ENCODE measurements around the gene PCID2. TPM values are rescaled to one million over a fixed set of nuclear protein-coding genes. Genes with fewer than 3 reads are reported as not detected.
A peak's percentile ranks its signal among the peaks of the same experiment; 100 is the strongest.

Gene PCID2
- total and polyA plus RNA-seq, 2 experiments from 2014 or later: 79.6 to 107 TPM

GRCh38 chr13:113157206-113157928, 51.1 kb downstream of the PCID2 start:
- no peak overlapping the region for H3K4me3 ChIP-seq
- no peak overlapping the region for H2AFZ ChIP-seq
- TF ChIP-seq ZNF331 (CRISPR knock-in tag; IDR thresholded peaks at IDR 0.05; ENCODE audit: low read depth): no peak
- TF ChIP-seq STAT1 (IDR thresholded peaks at IDR 0.05; ENCODE audit: unreplicated experiment): no peak
- no peak for TF ChIP-seq POLR2AphosphoS5 (IDR thresholded peaks at IDR 0.05; ENCODE audit: low read depth)
- TF ChIP-seq CREB1 (CRISPR knock-in tag; IDR thresholded peaks at IDR 0.05; ENCODE audit: low read depth): no peak
- no peak for TF ChIP-seq CTCF (conservative IDR thresholded peaks at IDR 0.05; ENCODE audit: low read depth in 2 of 2)
- no peaks in the 10 kb centered on the region for H3K36me3 ChIP-seq (ENCODE audit: insufficient read depth)
- H3K4me1 Mint-ChIP-seq: peaks cover 38% of the 10 kb centered on the region
- no peaks in the 10 kb centered on the region for H3K9me2 ChIP-seq (ENCODE audit: insufficient read depth)
- no peak overlapping the region for H3K27ac Mint-ChIP-seq
- no peaks in the 10 kb centered on the region for H4K20me1 ChIP-seq (replicated peaks; ENCODE audit: insufficient read depth)
- H3K4me2 ChIP-seq: no peak overlapping the region
- H3K79me2 ChIP-seq (replicated peaks; ENCODE audit: insufficient read depth): no peaks in the 10 kb centered on the region
- peaks cover 13% of the 10 kb centered on the region; the same call in 1 of the 2 replicates for H3K4me1 ChIP-seq (ENCODE audit: insufficient read depth)
- peaks cover 17% of the 10 kb centered on the region for H3K27me3 Mint-ChIP-seq (ENCODE audit: insufficient read depth, low read depth, poor library complexity)
- H3K9me3 Mint-ChIP-seq: peaks cover 3% of the 10 kb centered on the region; the same call in 1 of the 3 replicates
- H3K27ac ChIP-seq (ENCODE audit: low read depth): no peak overlapping the region
- DNase-seq (ENCODE audit: low spot score): no peak
- ATAC-seq: no peak
- H3F3A ChIP-seq (replicated peaks; ENCODE audit: low read depth): peaks cover 13% of the 10 kb centered on the region
- H3K27me3 ChIP-seq (ENCODE audit: insufficient read depth): peaks cover 14% of the 10 kb centered on the region
- no peaks in the 10 kb centered on the region; the same call in 2 of the 3 replicates for H3K36me3 Mint-ChIP-seq (ENCODE audit: low read depth)
- H3K4me3 Mint-ChIP-seq: no peak overlapping the region

DNA sequence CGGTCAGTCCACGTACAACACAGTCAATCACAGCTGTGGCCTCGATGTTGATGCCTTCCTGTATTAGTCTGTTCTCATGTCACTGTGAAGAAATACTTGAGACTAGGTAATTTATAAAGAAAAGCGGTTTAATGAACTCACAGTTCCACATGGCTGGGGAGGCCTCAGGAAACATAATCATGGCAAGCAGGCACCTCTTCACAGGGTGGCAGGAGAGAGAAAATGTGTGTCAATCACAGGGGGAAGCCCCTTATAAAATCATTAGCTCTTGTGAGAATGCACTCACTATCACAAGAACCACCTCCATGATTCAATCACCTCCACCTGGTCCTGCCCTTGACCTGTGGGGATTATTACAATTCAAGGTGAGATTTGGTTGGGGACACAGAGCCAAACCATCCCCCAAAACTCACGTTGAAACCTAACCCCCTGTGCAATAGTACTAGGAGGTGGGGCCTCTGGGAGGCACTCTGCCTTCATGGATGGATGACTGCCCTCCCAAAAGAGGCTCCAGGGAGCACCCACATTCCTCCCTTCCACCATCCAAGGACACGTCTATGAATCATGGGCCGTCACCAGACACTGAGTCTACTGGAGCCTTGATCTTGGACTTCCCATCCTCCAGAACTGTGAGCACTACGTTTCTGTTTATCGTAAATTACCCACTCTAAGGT, 52.4 kb downstream of the PCID2 start:
- peaks cover 28% of the 10 kb centered on the region for H3K27me3 Mint-ChIP-seq (ENCODE audit: insufficient read depth, low read depth, poor library complexity)
- Histone ChIP-seq H3F3A (replicated peaks; ENCODE audit: low read depth) (peaks cover 17% of the 10 kb centered on the region), H2AFZ (no peak overlapping the region), H3K36me3 (ENCODE audit: insufficient read depth) (no peaks in the 10 kb centered on the region), H3K27ac (ENCODE audit: low read depth) (no peak overlapping the region), H3K27me3 (ENCODE audit: insufficient read depth) (peaks cover 22% of the 10 kb centered on the region), H3K4me2 (no peak overlapping the region), H3K79me2 (replicated peaks; ENCODE audit: insufficient read depth) (no peaks in the 10 kb centered on the region), H3K9me2 (ENCODE audit: insufficient read depth) (no peaks in the 10 kb centered on the region), H3K4me1 (ENCODE audit: insufficient read depth) (peaks cover 16% of the 10 kb centered on the region; the same call in 1 of the 2 replicates), H3K4me3 (no peak overlapping the region), H4K20me1 (replicated peaks; ENCODE audit: insufficient read depth) (no peaks in the 10 kb centered on the region)
- no peak for DNase-seq (ENCODE audit: low spot score)
- no peak overlapping the region for H3K4me3 Mint-ChIP-seq
- no peak for ATAC-seq
- no peak overlapping the region for H3K27ac Mint-ChIP-seq
- TF ChIP-seq CTCF (conservative IDR thresholded peaks at IDR 0.05; ENCODE audit: low read depth in 2 of 2) (peak in 1 of 2 experiments; percentile 29; a peak in 2 of 4 replicates), ZNF114 (CRISPR knock-in tag; IDR thresholded peaks at IDR 0.05) (no peak), STAT1 (IDR thresholded peaks at IDR 0.05; ENCODE audit: unreplicated experiment) (no peak)
- H3K9me3 Mint-ChIP-seq: peaks cover 3% of the 10 kb centered on the region; the same call in 1 of the 3 replicates
- no peaks in the 10 kb centered on the region; the same call in 2 of the 3 replicates for H3K36me3 Mint-ChIP-seq (ENCODE audit: low read depth)
- H3K4me1 Mint-ChIP-seq: peaks cover 40% of the 10 kb centered on the region
